ENCODE results near the gene AGAP9.
"Not testable (repeated sequence)": the region's sequence is repeated elsewhere in the genome, so short reads cannot be mapped to it uniquely, and the experiment has no call there.

AGAP9 gene

DNA sequence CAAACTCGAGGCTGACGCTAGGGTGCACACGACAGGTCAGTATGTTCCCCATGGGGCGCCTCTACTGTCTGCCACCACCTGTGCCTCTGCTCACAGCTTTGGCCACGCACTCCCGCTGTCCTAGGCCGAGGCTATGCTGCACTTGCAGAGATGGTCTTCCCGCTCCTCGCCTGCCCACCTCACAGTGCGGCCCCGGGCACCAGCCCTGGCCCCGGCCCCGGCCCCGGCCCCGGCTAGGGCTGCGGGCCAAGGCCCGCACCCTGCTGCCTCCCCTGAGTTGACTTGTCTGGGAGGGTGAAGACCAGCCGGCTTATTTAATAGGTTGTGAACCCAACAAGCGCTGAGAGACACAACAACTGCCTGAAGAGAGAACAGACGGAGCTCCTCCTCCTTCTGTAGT, at the start of gene AGAP9:
AGAP9 (minus strand) TSS at position 164 of the 400 bp plus-strand sequence; CDS start at position 52, 112 bp downstream.
- not testable (repeated sequence) for DNase-seq (ENCODE audit: low read depth); H3K4me3 ChIP-seq (ENCODE audit: control insufficient read depth, low read depth, low read length)

DNA sequence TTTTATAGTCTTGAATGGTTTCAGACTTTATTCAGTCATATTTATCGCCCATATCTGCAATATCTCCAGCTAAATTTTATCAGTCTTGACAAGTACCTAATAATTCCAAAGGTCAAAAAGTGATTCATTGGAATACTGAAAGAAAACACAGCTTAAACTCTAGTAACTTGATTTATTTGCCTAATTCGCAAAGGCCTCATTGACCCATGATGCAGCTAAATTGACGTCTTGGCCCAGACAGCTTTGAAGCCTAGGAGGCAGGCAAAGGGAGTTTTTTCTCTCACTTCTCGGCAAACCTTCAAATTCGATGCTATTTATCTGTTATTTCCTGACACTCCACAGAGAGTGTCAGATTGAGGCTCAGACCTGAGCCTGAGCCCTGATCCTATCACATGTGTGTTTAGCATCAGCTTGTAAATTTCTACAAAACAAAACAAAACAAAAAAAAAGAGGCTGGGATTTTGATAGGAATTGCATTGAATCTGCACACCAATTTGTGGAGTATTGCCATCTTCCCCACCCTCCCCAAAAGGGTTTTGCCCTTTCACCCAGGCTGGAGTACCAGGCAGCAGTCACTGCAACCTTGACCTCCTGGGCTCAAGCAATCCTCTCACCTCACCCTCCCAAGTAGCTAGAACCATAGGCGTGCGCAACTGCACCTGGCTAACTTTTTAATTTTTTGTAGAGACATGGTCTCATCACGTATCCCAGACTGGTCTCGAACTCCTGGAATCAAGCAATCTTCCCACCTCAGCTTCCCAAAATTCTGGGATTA, 47.9 kb upstream of the AGAP9 start:
- not testable (repeated sequence) for H3K4me3 ChIP-seq (ENCODE audit: control insufficient read depth, low read depth, low read length); DNase-seq (ENCODE audit: low read depth)

DNA sequence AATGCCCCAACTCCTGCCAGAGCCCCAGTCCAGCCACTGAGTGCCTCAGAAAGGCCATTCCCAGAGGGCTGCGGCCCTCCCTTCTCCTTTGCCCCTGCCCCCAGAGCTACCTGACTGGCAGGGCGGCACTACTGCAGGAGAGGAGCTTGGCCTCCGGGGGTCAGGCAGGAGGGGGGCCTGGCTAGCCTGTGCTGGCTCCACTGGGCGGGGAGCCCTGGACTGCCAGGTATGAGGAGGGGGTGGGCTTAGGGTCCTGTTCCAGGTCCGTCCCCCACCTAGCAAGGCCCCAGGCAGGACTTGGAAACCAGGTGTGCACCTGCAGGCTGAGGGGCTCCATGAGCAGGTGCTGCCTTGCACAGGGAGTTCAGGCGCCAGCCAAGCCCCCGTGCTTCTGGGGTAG, 43.3 kb upstream of the AGAP9 start:
- not testable (repeated sequence) for DNase-seq (ENCODE audit: low read depth); H3K4me3 ChIP-seq (ENCODE audit: control insufficient read depth, low read depth, low read length)

DNA sequence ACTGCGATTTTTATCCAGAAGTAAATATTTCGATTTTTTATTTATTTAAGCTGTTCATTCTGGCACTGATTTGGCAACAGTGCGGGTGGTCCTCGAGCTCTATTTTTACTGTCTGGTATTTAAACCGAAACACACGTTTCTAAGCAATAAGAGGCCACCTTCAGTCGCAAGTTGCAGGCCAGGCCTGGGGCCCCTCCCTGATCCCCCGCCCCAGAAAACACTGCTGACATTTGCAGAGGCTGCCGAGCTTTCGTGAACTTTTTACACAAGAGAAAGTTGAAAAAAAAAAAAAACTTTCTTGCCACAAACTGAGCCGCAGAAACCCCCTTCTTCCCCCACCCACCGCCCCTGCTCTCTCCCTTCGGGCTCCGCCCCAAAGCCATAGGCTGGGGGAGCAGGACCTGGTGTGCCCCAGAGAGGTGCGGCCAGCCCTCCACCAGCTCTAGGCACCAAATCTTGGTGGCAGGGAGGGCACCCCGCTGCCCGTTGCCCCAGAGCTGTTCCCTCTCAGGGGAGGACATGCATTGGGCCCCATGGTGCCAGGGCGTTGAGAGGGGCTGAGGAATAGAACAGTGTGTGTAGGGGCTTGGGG, 42.8 kb upstream of the AGAP9 start:
- H3K4me3 ChIP-seq (ENCODE audit: control insufficient read depth, low read depth, low read length); DNase-seq (ENCODE audit: low read depth): not testable (repeated sequence)

DNA sequence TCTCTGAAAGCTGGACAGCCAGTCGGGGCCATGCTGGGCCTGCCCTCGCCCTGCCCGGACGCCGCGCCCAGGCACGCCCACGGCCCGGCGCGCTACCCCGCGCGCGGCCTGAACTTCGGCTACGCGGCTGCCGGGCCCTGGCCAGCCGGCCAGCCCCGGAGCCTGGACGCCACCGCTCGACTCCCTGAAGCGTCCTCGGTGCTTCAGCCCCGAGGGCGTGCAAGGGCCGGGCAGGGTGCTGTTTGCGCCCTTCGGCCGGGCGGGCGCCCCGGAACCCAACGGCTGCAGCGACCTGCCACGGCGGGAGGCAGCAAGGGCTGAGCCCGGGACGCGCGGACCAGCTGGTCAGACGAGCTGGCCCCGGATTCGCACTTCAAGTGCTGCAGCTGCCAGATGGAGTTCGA, 42.1 kb upstream of the AGAP9 start:
- not testable (repeated sequence) for DNase-seq (ENCODE audit: low read depth)

DNA sequence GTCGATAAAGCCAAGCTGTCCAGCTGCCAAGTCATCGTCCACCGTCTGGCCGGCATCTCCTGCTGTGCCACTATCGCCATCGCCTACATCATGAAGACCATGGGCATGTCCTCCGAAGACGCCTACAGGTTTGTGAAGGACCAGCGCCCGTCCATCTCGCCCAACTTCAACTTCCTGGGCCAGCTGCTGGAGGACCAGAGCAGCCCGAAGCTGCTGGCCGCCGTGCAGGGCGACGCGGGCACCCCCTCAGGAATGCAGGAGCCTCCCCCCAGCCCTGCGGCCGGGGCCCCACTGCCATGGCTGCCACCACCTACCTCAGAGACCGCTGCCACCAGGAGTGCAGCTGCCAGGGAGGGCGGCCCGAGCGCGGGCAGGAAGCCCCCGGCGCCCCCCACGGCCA, 41.5 kb upstream of the AGAP9 start:
- not testable (repeated sequence) for H3K4me3 ChIP-seq (ENCODE audit: control insufficient read depth, low read depth, low read length); DNase-seq (ENCODE audit: low read depth)

More for the DNA sequence above, 42.1 kb upstream of the AGAP9 start:
- H3K4me3 ChIP-seq (ENCODE audit: control insufficient read depth, low read depth, low read length) = not testable (repeated sequence)

DNA sequence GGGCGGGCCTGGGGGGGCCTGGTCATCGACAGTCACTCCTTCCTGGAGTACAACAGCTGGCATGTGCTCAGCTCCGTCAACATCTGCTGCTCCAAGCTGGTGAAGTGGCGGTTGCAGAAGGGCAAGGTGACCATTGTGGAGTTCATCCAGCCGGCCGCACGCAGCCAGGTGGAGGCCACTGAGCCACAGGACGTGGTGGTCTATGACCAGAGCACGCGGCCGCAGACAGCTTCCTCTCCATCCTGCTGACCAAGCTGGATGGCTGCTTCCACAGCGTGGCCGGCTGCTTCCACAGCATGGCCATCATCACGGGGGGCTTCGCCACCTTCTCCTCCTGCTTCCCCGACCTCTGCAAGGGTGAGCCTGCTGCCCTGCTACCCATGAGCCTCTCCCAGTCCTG, 40.9 kb upstream of the AGAP9 start:
- not testable (repeated sequence) for H3K4me3 ChIP-seq (ENCODE audit: control insufficient read depth, low read depth, low read length); DNase-seq (ENCODE audit: low read depth)

DNA sequence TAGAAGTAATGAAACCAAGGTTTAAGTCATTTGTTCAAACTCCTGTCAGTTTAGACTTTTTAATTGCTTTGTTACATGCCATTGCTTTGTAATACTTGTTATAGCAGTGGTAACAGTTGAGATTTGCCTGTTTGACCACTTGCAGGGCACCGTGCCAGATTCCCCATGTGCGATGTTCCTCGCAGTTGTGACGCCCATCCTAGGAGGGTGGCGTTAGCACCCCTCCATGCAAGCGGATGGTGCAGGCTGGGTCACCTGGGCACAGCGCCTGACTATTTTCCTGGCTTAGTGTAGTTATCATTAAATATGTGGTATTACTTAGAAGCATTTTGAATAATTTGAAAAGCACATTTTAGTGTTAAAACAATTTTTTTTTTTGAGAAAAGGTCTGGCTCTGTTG, 37.0 kb upstream of the AGAP9 start:
- DNase-seq (ENCODE audit: low read depth) = peak; percentile 60
- H3K4me3 ChIP-seq (ENCODE audit: control insufficient read depth, low read depth, low read length) = not testable (repeated sequence)

DNA sequence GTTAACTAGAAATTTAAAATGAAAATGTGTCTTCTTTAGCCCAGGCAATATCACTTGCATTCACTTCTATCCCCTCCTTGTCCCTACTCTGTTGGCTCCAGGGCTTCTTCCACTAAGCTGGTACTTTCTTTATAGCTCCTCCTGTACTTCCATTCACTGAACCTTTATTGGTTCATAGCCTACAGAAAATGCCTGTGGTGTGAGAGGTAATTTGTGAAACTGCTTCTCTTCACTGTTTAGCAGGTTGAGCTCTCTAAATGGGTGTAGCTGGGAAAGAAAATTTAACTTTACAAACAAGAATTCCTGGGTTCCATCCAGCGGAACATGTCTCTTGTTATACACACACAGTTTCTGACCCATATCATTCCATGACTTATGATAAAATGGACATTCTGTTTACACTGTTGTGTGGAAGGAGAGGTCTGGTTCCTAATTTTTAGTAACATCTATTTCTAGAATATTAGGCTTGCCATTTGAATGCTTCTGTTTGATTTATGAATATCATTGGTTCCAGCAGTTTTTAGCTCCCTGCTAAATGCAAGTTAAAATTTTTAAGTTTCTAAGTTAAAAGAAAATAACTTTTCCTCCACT, 36.4 kb upstream of the AGAP9 start:
- DNase-seq (ENCODE audit: low read depth) = peak; percentile 36
- H3K4me3 ChIP-seq (ENCODE audit: control insufficient read depth, low read depth, low read length) = not testable (repeated sequence)

DNA sequence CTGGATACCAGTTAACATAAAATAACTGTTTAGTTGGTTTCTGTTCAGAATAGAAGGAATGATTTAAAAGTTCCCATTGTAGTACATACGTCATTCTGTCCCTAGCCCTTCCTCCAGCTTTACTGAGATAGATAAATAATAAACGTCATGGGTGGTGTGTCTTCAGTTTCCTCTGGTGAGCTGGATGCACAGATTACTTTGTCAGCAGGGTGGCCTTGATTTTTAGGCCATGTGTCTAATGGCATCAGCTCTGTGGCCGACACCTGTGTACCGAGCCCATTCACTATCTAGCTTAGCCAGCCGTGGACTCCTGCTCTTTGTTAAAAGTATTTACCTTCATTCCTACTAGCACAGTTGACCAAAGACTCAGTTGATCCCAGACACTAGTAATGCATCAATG, 34.7 kb upstream of the AGAP9 start:
- H3K4me3 ChIP-seq (ENCODE audit: control insufficient read depth, low read depth, low read length) = not testable (repeated sequence)
- peak; percentile 89 for DNase-seq (ENCODE audit: low read depth)

DNA sequence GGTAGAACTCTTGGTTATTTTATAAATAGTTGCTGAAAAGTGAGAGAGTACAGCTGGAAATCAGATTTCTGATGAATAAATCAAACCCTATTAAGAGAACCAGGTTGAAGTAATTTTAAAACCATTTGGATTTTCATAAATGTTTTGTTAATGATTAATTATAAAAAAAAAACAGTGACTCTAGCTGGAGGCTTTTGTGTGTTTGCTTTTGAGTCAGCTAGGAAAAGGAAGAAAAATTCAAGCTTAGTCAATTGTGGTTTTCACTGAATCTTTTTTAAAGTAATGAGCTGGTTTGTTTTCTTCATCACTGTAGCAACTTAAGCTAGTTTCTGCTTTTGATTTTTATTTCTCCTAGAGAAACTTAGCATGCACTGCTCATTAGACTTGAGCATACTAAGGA, 34.2 kb upstream of the AGAP9 start:
- peak; percentile 19 for DNase-seq (ENCODE audit: low read depth)
- not testable (repeated sequence) for H3K4me3 ChIP-seq (ENCODE audit: control insufficient read depth, low read depth, low read length)

DNA sequence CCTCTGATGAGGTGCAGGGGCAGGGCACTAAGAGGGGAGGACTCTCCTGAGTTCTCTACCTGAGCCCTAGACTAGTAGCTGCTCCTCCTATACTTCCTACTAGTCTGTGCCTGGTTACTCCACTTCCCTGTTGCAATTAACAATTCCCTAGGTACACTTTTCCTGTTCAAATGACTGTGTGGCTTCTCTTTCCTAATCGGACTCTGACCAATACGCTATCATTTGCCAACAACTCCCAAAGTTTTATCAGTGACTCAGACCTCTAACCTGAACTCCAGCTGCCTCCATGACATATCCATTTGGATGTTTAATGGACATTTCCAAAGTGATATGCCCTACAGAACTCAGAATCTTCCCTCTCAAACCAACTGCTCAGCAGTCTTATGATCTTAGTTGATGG, 31.9 kb upstream of the AGAP9 start:
- not testable (repeated sequence) for DNase-seq (ENCODE audit: low read depth)

DNA sequence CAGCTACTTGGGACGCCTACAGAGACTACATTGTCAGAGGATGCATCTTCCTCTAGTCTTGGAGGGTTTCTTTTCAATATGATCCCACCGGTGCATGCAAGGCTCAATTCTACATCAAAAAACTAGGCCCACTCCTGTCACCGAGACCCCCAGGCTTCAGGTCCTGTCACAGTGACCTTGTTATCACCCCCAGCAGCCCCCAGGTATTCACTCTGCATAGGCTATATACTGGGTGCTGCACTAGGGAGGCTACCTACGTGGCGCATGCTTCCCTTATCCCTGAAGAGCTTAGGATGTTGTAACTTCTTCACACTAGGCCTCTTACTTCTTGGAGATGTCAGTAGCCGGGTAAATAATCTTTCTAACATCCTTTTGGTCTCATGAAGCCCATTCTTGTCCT, 31.1 kb upstream of the AGAP9 start:
- not testable (repeated sequence) for H3K4me3 ChIP-seq (ENCODE audit: control insufficient read depth, low read depth, low read length); DNase-seq (ENCODE audit: low read depth)

More for the DNA sequence above, 31.9 kb upstream of the AGAP9 start:
- H3K4me3 ChIP-seq (ENCODE audit: control insufficient read depth, low read depth, low read length) = not testable (repeated sequence)

DNA sequence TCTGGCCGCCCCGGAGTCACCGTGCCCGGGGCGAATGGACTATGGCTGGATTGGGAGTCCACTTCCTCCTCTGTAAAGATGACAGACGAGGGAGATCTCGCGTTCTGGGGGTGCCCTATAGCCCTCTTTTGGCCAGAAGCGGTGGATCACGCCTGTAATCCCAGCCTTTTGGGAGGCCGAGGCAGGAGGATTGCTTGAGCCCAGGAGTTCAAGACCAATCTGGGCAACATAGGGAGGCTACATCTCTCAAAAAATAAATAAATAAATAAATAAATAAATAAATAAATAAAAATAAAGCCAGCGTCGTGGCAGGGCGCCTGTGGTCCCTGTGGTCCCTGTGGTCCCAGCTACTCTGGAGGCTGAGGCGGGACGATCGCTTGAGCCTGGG, 30.4 kb upstream of the AGAP9 start:
- DNase-seq (ENCODE audit: low read depth) = peak; percentile 1
- peak overlapping the region; percentile 46 for H3K4me3 ChIP-seq (ENCODE audit: control insufficient read depth, low read depth, low read length)

DNA sequence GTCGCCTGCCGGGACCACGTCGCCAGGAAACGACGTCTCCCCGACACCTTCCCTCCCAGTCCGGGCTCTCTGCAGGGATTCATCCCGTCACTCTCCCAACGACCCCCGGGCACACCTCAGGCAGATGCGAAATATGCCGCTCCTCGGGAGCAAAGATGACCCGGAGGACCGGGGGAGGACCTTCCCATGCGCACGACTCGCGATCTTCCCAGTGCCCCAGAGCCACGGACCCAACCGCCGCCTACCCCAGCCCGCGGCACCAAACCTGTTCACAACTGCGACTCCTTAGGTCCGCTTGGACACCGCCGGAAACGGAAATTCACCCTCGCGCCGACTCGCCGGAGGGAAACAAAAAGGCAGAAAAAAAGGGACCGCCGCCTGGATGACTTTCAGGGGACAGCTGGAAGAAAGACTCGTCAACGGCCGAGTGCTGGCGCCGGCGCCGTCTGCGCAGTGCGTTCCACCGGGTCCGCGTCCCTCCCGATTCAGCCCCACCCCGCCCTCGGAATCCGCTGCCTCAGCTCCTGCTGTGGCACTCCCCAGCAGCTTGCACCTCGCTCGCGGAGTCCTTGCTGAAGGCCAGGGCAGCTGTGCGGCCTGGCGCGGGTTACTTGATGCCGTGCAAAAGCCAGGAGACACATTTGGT, 29.9 kb upstream of the AGAP9 start:
- peak overlapping the region; percentile 75 for H3K4me3 ChIP-seq (ENCODE audit: control insufficient read depth, low read depth, low read length)

DNA sequence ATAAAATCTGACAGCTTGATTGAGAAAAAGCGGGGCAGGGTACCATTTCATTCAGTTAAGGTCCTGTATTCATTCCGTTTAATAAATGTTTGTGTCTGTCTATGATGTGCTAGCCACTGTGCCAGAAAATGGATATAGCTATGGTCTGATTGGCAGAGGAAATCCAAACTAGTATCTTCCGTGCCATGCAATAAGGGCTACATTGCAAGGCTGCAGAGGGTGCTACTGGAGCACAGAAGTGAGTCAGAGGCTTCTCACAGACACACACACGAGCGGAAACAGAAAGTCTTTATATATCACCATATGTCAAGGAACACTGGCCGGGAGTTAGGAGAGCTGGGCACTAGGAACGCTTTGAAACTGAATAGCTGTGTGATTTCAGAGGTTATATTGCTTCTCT, 29.3 kb upstream of the AGAP9 start:
- DNase-seq (ENCODE audit: low read depth) = peak; percentile 81
- peak overlapping the region; percentile 75 for H3K4me3 ChIP-seq (ENCODE audit: control insufficient read depth, low read depth, low read length)

More for the DNA sequence above, 29.9 kb upstream of the AGAP9 start:
- peak; percentile 75 for DNase-seq (ENCODE audit: low read depth)

DNA sequence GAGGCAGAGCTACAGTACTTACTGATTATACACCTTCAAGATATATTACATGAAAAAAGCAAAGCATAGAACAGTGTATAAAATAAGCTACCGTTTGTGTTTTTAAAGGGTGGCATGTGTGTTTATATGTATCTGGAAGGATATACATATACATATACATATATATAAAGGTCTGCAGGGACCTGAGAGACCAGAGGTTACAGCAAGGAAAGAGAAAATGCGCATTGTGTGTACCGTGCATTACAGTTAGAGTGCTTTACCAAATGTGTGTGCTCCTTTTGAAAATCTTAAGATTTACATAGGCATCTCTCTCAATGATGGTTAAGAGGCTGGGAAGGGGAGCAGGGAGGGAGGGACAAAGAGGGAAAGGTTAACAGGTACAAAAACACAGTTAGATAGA, 23.8 kb upstream of the AGAP9 start:
- not testable (repeated sequence) for H3K4me3 ChIP-seq (ENCODE audit: control insufficient read depth, low read depth, low read length); DNase-seq (ENCODE audit: low read depth)

DNA sequence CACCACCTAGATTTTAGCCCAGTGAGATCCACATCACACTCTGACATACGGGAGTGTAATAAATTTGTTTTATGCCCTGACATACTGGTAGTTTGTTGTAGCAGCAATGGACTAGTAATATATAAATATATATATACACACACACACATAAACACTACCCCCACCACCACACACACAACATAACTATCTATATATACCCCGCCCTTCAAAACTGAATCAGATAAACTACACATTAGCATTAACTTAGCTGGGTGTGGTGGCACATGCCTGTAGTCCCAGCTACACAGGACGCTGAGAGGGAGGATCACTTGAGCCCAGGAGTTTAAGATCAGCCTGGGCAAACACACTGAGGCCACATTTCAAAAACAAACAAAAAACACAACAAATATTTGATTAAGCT, 13.0 kb upstream of the AGAP9 start:
- DNase-seq (ENCODE audit: low read depth); H3K4me3 ChIP-seq (ENCODE audit: control insufficient read depth, low read depth, low read length): not testable (repeated sequence)

DNA sequence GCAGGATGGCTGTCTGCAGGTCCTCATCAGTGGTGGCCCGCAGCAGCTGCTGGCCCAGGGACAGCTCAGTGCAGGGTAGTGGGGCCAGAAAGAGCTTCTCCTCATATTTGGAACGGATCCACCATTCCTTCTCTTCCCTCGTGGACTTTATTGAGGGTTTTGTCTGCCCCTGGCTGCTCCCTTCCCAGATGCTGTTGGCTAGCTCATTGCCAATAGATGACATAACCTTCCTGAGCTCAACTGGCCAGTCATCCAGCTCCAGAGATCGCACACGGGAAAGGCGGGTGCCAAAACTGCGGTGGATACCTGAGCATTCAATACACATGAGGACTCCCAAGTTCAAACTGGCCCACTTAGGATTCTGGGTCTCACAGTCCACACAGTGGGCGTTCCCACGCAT, 21.1 kb downstream of the AGAP9 start:
- not testable (repeated sequence) for H3K4me3 ChIP-seq (ENCODE audit: control insufficient read depth, low read depth, low read length)
- DNase-seq (ENCODE audit: low read depth) = peak; percentile 22
